Measurements from ENCODE around the gene DNLZ. TPM values are rescaled to one million over a fixed set of nuclear protein-coding genes. Genes with fewer than 3 reads are reported as not detected.

Gene DNLZ
- polyA plus RNA-seq, 1 of the 3 experiments (the other 2 are of a cell fraction), result 40.6 TPM

DNA sequence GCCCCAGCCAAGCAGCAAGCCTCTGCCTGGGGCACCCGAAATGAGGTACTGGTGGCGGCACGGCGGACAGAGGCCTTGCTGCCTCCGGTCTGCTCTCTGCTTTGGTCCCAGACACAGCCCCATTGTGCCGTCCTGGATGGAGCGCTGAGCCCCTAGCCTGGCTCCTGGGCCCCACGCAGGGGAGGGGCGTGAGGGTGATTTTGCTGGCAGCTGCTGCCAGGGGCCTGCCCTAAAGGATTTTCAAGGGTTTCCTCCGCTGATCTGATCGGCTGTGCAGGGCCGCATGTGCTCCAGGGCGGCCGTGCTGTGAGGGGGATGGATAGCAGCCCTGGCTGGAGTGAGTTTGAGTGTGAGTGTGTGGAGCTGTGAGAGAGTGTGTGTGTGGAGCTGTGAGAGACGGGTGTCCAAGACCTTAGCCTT, 34.9 kb downstream of the DNLZ start:
- no peaks in the 10 kb centered on the region for H3K9me2 ChIP-seq
- H3K27ac ChIP-seq (ENCODE audit: low read depth in 2 of 2, low read length in 1 of 2), result peak overlapping the region; percentile 50 to 89; a peak in 3 of 4 replicates
- peak overlapping the region; percentile 82 to 84 for H3K4me3 ChIP-seq (ENCODE audit: low read depth in 2 of 2, low read length in 1 of 2)
- peak overlapping the region; percentile 100 for H3K4me2 ChIP-seq
- no peaks in the 10 kb centered on the region for H3K27me3 ChIP-seq (ENCODE audit: insufficient read depth)
- TF ChIP-seq RAD21 (IDR thresholded peaks at IDR 0.05; ENCODE audit: low read length) (no peak), MXI1 (IDR thresholded peaks at IDR 0.05; ENCODE audit: low read depth, low read length) (peak; percentile 23; the same call in 1 of the 2 replicates), GATA2 (CRISPR knock-in tag; IDR thresholded peaks at IDR 0.05) (no peak)
- ChIA-PET CTCF (interaction anchor here (1.0 to 8.1 kb wide), 6 partner anchors 9 to 72 kb away, joined by 3 to 60 read pairs (median 8); partner anchors contain the start of gene DNLZ), POLR2A (interaction anchor here (2.1 kb wide), 1 partner anchor 35 kb away, joined by 11 read pairs; the partner anchor contains the start of gene DNLZ)
- peaks cover 0 to 5% of the 10 kb centered on the region in 2 experiments for H3K36me3 ChIP-seq (replicated peaks in 1 of 2; ENCODE audit: control insufficient read depth in 1 of 2, insufficient read depth in 2 of 2, low read length in 1 of 2)
- H3F3A ChIP-seq (replicated peaks; ENCODE audit: insufficient read depth), result peaks cover 3% of the 10 kb centered on the region
- peak; percentile 72 for DNase-seq
- H3K4me1 ChIP-seq (ENCODE audit: control insufficient read depth in 1 of 2, insufficient read depth in 2 of 2, low read depth in 1 of 2, low read length in 1 of 2), result peaks cover 24 to 49% of the 10 kb centered on the region in 2 experiments
- H3K79me2 ChIP-seq (ENCODE audit: insufficient read depth), result peaks cover 52% of the 10 kb centered on the region
- 32% methylated on average over 10 of the region's 15 CpGs for WGBS (ENCODE audit: low lambda C conversion rate)
- peak overlapping the region; percentile 85 for H3K9ac ChIP-seq
- no peaks in the 10 kb centered on the region for H3K9me3 ChIP-seq
- peaks cover 45% of the 10 kb centered on the region for H4K20me1 ChIP-seq (ENCODE audit: insufficient read depth)
- H2AFZ ChIP-seq (ENCODE audit: low read depth), result no peak overlapping the region

DNA sequence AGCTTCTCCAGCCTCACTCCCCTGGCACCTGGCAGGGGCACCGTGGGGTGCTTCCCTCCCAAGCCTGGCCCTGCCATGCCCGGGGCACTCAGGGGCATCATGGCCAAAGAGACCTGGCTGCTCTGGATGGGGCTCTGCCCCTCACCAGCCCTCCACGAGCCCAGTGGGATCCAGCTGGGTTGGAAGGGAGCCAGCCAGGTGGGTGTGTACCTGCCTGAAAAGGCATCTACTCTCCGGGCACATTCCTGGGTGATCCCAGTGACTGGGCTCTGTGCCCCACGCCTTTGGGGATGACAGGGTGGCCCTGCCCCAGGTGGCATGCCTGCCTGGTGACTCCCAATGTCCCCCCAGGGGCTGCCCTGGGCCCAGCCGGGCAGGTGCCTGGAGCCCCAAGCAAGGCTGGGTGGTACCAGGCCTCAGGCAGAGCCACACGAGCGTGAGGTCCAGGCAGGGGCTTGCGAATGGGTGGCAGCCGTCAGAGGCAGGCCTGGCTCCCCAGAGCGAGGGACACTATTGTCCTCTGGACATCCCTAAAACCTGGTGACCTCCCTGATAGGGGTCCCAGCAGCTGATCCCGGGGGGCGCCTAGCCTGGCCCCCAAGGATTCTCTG, 35.4 kb downstream of the DNLZ start:
- no peaks in the 10 kb centered on the region for H3K27me3 ChIP-seq (ENCODE audit: insufficient read depth)
- no peaks in the 10 kb centered on the region for H3K9me3 ChIP-seq
- WGBS (ENCODE audit: low lambda C conversion rate), result 13% methylated on average over 3 of the region's 13 CpGs
- H2AFZ ChIP-seq (ENCODE audit: low read depth), result no peak overlapping the region
- H3K27ac ChIP-seq (ENCODE audit: low read depth in 2 of 2, low read length in 1 of 2), result peak overlapping the region; percentile 50 to 89; a peak in 3 of 4 replicates
- H3K9ac ChIP-seq, result peak overlapping the region; percentile 85
- H3F3A ChIP-seq (replicated peaks; ENCODE audit: insufficient read depth), result peaks cover 3% of the 10 kb centered on the region
- POLR2A ChIA-PET, result interaction anchor here (1.0 to 2.1 kb wide), 2 partner anchors 35 to 68 kb away, joined by 3 to 11 read pairs; partner anchors contain the start of gene DNLZ
- peak overlapping the region; percentile 82 to 84 for H3K4me3 ChIP-seq (ENCODE audit: low read depth in 2 of 2, low read length in 1 of 2)
- TF ChIP-seq, protein P1, sequence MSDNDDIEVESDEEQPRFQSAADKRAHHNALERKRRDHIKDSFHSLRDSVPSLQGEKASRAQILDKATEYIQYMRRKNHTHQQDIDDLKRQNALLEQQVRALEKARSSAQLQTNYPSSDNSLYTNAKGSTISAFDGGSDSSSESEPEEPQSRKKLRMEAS (IDR thresholded peaks at IDR 0.05; ENCODE audit: low read depth), result 0 out of 2 replicates have a peak, but pooled peaks have one; percentile 7
- TF ChIP-seq YY1 (IDR thresholded peaks at IDR 0.05; ENCODE audit: low read depth) (no peak), JUND (IDR thresholded peaks at IDR 0.05) (no peak), MEF2A (IDR thresholded peaks at IDR 0.05; ENCODE audit: borderline replicate concordance, low read depth) (no peak), TAF1 (IDR thresholded peaks at IDR 0.05; ENCODE audit: borderline replicate concordance, low read depth, low read length) (no peak), MXI1 (IDR thresholded peaks at IDR 0.05; ENCODE audit: low read depth, low read length) (0 out of 2 replicates have a peak, but pooled peaks have one; percentile 13), TEAD4 (IDR thresholded peaks at IDR 0.05; ENCODE audit: borderline replicate concordance, insufficient read depth) (no peak)
- TF ChIP-seq, protein P2, sequence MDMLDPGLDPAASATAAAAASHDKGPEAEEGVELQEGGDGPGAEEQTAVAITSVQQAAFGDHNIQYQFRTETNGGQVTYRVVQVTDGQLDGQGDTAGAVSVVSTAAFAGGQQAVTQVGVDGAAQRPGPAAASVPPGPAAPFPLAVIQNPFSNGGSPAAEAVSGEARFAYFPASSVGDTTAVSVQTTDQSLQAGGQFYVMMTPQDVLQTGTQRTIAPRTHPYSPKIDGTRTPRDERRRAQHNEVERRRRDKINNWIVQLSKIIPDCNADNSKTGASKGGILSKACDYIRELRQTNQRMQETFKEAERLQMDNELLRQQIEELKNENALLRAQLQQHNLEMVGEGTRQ (IDR thresholded peaks at IDR 0.05; ENCODE audit: borderline replicate concordance, low read depth, low read length), result no peak
- H3K36me3 ChIP-seq (replicated peaks in 1 of 2; ENCODE audit: control insufficient read depth in 1 of 2, insufficient read depth in 2 of 2, low read length in 1 of 2), result peaks cover 0 to 5% of the 10 kb centered on the region in 2 experiments
- H4K20me1 ChIP-seq (ENCODE audit: insufficient read depth), result peaks cover 41% of the 10 kb centered on the region
- CTCF ChIA-PET, result interaction anchor here (1.0 to 8.1 kb wide), 7 partner anchors 9 to 73 kb away, joined by 3 to 60 read pairs (median 7); partner anchors contain the start of gene DNLZ
- H3K4me2 ChIP-seq, result peak overlapping the region; percentile 100
- H3K79me2 ChIP-seq (ENCODE audit: insufficient read depth), result peaks cover 50% of the 10 kb centered on the region
- peaks cover 24 to 50% of the 10 kb centered on the region in 2 experiments for H3K4me1 ChIP-seq (ENCODE audit: control insufficient read depth in 1 of 2, insufficient read depth in 2 of 2, low read depth in 1 of 2, low read length in 1 of 2)
- H3K9me2 ChIP-seq, result no peaks in the 10 kb centered on the region
- DNase-seq, result peak; percentile 56

Data from SK-N-SH (cell line).